NOMO-1 treated with DMSO at 0.1 percent for 48 hours (cell line): ENCODE data around the gene LRCH1.

Source experiments
- DNase-seq: peaks from one replicate; lab custom pipeline; 2025; ENCODE audit not compliant: unreplicated experiment; lab: John Stamatoyannopoulos, UW

Gene LRCH1

DNA sequence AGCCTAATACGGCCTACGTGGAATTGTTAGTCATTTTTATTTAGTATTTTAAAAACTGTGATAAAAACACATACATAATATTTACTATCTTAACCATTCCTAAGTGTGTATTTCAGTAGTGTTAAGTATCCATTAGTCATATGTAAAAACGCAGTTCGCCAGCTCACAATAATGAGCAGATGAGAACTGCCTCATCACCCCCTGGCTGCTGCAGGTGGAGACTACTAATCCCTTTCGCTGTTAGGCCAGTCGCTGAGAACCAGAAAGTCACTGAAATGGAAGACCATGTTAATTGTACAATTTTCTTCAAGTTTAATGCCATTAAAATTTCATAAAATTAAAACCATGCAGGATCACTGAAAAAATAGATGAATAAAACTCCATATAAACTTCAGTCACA, 242.4 kb downstream of the LRCH1 start:
- no peak for DNase-seq

GRCh38 chr13:46796129-46796514, 243.2 kb downstream of the LRCH1 start:
- no peak for DNase-seq

DNA sequence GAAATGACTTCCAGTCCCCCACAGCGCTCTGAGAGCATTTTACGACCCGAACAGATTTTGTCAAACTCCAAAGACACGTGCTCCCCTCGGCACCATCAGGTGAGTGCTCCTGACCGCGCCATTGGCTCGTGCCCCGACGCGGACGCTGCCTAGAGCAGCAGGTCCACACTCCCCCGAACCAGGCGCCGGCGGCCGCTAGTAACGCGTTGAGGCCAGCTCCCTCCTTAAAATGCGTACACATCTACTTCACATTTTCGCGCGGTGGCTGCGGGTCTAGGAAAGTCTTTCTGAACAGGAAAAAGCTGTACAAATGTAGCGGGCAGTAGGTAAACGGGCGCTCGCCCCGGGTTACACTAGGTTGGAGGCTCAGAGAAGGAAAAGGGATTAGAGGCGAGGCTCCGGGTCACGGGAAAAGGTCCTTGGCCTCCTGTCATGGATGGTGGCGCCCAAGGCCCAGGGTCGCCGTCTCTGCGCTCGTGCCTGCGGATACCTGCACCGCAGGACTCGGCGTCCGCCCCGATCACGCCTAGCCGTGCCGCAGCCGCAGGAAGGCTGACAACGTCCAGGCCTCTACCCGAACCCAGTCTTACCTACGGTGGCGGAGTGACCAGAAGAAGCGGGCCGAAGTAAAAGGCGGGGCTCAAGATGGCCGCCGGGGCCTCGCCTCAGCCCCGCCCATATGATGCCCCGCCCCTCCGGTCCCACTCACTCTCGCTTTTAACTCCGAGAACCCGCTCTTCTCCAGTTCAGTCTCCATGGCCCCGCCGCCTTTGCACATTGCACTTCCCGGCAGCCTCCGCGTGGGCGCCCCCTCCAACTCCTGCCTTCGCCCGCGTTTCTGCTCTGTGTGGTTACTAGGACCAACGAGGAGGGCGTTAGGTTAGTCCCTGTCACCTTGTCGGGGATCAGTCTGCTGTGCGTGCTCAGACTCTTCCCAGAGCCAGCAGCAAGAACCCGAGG, 243.8 kb downstream of the LRCH1 start, which contains the start of gene ESD:
Gene ESD, minus strand, starts transcription at position 647 of the 960 bp plus-strand sequence. CDS start 5,748 bp downstream, outside the sequence.
- peak; percentile 93 for DNase-seq

GRCh38 chr13:46797501-46798237, 244.7 kb downstream of the LRCH1 start:
- peak; percentile 12 for DNase-seq

- DNase-seq, result peak; percentile 22
Measured at GRCh38 chr13:46799139-46799538, 246.2 kb downstream of the LRCH1 start.

DNA sequence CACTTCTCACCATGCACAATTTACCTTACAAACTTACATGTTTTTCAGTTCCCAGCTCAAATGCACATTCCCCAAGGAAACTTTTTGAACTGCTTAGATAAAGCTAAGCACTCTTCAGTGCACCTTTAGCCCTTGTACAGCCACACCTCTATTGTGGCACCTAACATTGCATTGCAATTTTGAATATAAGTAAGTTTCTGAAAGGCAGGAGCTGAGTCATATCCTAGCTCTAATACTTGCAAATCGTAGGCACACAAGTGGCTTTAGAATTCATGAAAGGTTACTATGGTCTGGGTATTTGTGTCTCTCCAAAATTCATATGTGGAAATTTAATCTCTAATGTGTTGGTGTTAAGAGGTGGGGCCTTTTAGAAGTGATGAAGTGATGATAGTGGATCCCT, 248.9 kb downstream of the LRCH1 start:
- no peak for DNase-seq
